GM12878 (cell line): ENCODE data around the gene ROCK2. TPM values are rescaled to one million over a fixed set of nuclear protein-coding genes. Genes with fewer than 3 reads are reported as not detected.

Source experiments
- ATAC-seq: fragments of 200-7000 bp; cut with Tn5 transposase; 3 replicates; pipeline ENCODE4 v1.9.1; 2020; ENCODE audit warnings: mild to moderate bottlenecking, moderate library complexity
- BruUV-seq: library from RNA; stranded (reverse); fragments of 400-500 nt; replicated peaks from 2 replicates; lab custom pipeline; 2021; lab: Mats Ljungman, UMichigan
- CTCF ChIA-PET: fragments of 300-600 bp; sonication (Branson Sonifier 250); formaldehyde crosslinking; extraction: SDS; loops from one replicate; lab custom pipeline; 2021; ENCODE audit warnings: inconsistent platforms; lab: Yijun Ruan, JAX
- POLR2A ChIA-PET: fragments of 350-600 bp; formaldehyde crosslinking; extraction: SDS; loops from one replicate; lab custom pipeline; 2021; ENCODE audit warnings: inconsistent platforms; lab: Charles Lee
- RAD21 ChIA-PET: fragments of 300-600 bp; sonication (Branson Sonifier 250); formaldehyde crosslinking; loops from one replicate; lab custom pipeline; 2023; ENCODE audit warnings: antibody characterized with exemption; ENCODE audit not compliant: unreplicated experiment; lab: Charles Lee
- SMC1A ChIA-PET: fragments of 300-600 bp; sonication (Branson Sonifier 250); formaldehyde crosslinking; loops from one replicate; lab custom pipeline; 2023; ENCODE audit not compliant: unreplicated experiment, uncharacterized antibody; lab: Charles Lee
- DNase-seq: peaks from one replicate; pipeline ENCODE4 v3.0.0-alpha.2; 2011; ENCODE audit warnings: low read depth, low spot score
- FAIRE-seq: peaks from 3 replicates; lab custom pipeline; 2011; peaks lifted over from hg19 to GRCh38; lab: Jason Lieb, UNC
- H2AFZ ChIP-seq: 2 replicates; pipeline ENCODE4 v1.6.0; 2011; ENCODE audit warnings: low read depth, low read length, control low read depth; ENCODE audit not compliant: control insufficient read depth
- H3K27ac ChIP-seq: 2 replicates; pipeline ENCODE4 v1.5.1; 2011; ENCODE audit warnings: control low read depth; ENCODE audit not compliant: control insufficient read depth, insufficient read depth
- H3K27me3 ChIP-seq, 2 experiments: replicated peaks in 1 of 2; 2 replicates each; pipeline versions ENCODE4 v1.6.0 to v1.6.1; 2011; ENCODE audit warnings: low read length in 1 of 2; ENCODE audit not compliant: control insufficient read depth in 2 of 2, insufficient read depth in 2 of 2
- H3K36me3 ChIP-seq, 2 experiments: 2 replicates each; pipeline ENCODE4 v1.5.1; 2011; ENCODE audit warnings: low read length in 1 of 2; ENCODE audit not compliant: control insufficient read depth in 2 of 2, insufficient read depth in 2 of 2
- H3K4me1 ChIP-seq: 2 replicates; pipeline ENCODE4 v1.6.1; 2011; ENCODE audit warnings: mild to moderate bottlenecking, low read length, moderate library complexity, mixed read lengths; ENCODE audit not compliant: control insufficient read depth, insufficient read depth
- H3K4me2 ChIP-seq: 2 replicates; pipeline ENCODE4 v1.6.0; 2011; ENCODE audit warnings: control low read depth; ENCODE audit not compliant: control insufficient read depth, insufficient read depth
- H3K4me3 ChIP-seq: fragments of 200-600 bp; sonication (generic); 2 replicates; pipeline ENCODE4 v1.5.1; 2016
- H3K79me2 ChIP-seq: 2 replicates; pipeline ENCODE4 v1.6.0; 2011; ENCODE audit warnings: low read length; ENCODE audit not compliant: control insufficient read depth, insufficient read depth
- H3K9ac ChIP-seq: 2 replicates; pipeline ENCODE4 v1.8.0; 2011; ENCODE audit warnings: low read length, control low read depth, mixed read lengths; ENCODE audit not compliant: control insufficient read depth, insufficient read depth
- H3K9me3 ChIP-seq: replicated peaks from 3 replicates; pipeline ENCODE4 v1.5.1; 2011; ENCODE audit warnings: mild to moderate bottlenecking, low read length; ENCODE audit not compliant: control insufficient read depth, insufficient read depth
- H4K20me1 ChIP-seq: 2 replicates; pipeline ENCODE4 v1.6.0; 2011; ENCODE audit not compliant: control insufficient read depth, insufficient read depth
- CBX5 ChIP-seq: sonication (generic); IDR thresholded peaks from 2 replicates; pipeline ENCODE4 v1.6.1; 2016; ENCODE audit warnings: low read depth, moderate library complexity, mild to moderate bottlenecking, inconsistent platforms
- NFIC ChIP-seq: IDR thresholded peaks from 2 replicates; pipeline ENCODE4 v1.6.1; 2012; ENCODE audit warnings: low read depth, mild to moderate bottlenecking, inconsistent platforms, low read length, moderate library complexity
- NR2C1 ChIP-seq: fragments of 450-650 bp; IDR thresholded peaks from 2 replicates; pipeline ENCODE4 v1.6.1; 2017; ENCODE audit warnings: antibody characterized with exemption, mild to moderate bottlenecking, moderate library complexity
- SUZ12 ChIP-seq: fragments of 200-600 bp; sonication (generic); IDR thresholded peaks from one replicate; pipeline ENCODE4 v1.6.1; 2018; ENCODE audit warnings: antibody characterized with exemption, mild to moderate bottlenecking; ENCODE audit not compliant: unreplicated experiment
- ZBED1 ChIP-seq: IDR thresholded peaks from 2 replicates; pipeline ENCODE4 v1.6.1; 2016; ENCODE audit warnings: borderline replicate concordance
- ZZZ3 ChIP-seq: IDR thresholded peaks from 2 replicates; pipeline ENCODE4 v1.6.1; 2011; ENCODE audit warnings: low read depth; ENCODE audit not compliant: control insufficient read depth, insufficient read length
- WGBS: methylation state at CpG from one replicate; pipeline ENCODE4 v1.1.6; 2016; ENCODE audit warnings: low lambda C conversion rate; ENCODE audit not compliant: insufficient replicate concordance, insufficient coverage; ENCODE audit errors: missing lambda C conversion rate; 5-methylcytosine and 5-hydroxymethylcytosine counted together
- in situ Hi-C: fragments of 300-500 bp; cut with MboI; formaldehyde crosslinking; loops from 9 replicates; pipeline ENCODE4 v1.14.3; 2018; ENCODE audit warnings: mixed read lengths
- intact Hi-C: fragments of 100-400 bp; cut with micrococcal nuclease; formaldehyde crosslinking; loops from one replicate; pipeline ENCODE4 v1.14.2; 2022; ENCODE audit not compliant: unreplicated experiment
- polyA plus RNA-seq, 11 experiments: library from polyadenylated mRNA; depleted of rRNA in 4 of 11; unstranded in 6 of 11; stranded (reverse) in 5 of 11; fragments of >200 nt; fragmentation: Nextera tagmentation in 4 of 11; fragmentation: Illumina TruSeq in 1 of 11; extraction: Ambion mirVana in 4 of 11; extraction: Trizol in 1 of 11; gene quantifications; 1 replicate in 1 of 11; 2 replicates in 10 of 11; pipeline versions ENCODE4 v1.2.1 to v1.2.3, GENCODE V29; 2011 to 2016; ENCODE audit warnings: inconsistent platforms in 2 of 11, missing spikeins in 2 of 11, low read depth in 1 of 11
- total RNA-seq, 4 experiments: library from RNA; depleted of rRNA in 3 of 4; stranded (reverse); fragments of >200 nt in 3 of 4; fragmentation: Illumina TruSeq in 1 of 4; extraction: Trizol in 1 of 4; gene quantifications; 2 replicates each; pipeline versions ENCODE4 v1.2.1 to v1.2.3, GENCODE V29; 2013 to 2021
- TF ChIP-seq, protein P1 (sequence below): fragments of 150-350 bp; IDR thresholded peaks from 2 replicates; pipeline ENCODE4 v1.6.1; 2014; ENCODE audit warnings: mild to moderate bottlenecking, low read depth, low read length

ROCK2 gene
- total and polyA plus RNA-seq, 10 of the 15 experiments (the other 5 are each of a cell fraction or from before 2014, with no cell fraction given) = 4.6 to 22.1 (median 8.3) TPM

- FAIRE-seq = no peak
- BruUV-seq = no TSS peak
- H2AFZ ChIP-seq = no peak overlapping the region
- no peaks in the 10 kb centered on the region for H3K4me1 ChIP-seq
- 53% methylated on average over 5 of the region's 5 CpGs for WGBS
- ChIA-PET RAD21 (interaction anchor here (0.6 kb wide), 1 partner anchor 325 kb away, joined by 4 read pairs; no protein-coding TSS in a partner anchor), CTCF (interaction anchor here (0.6 to 1.4 kb wide), 3 partner anchors 9 to 384 kb away, joined by 3 read pairs; no protein-coding TSS in a partner anchor), POLR2A (interaction anchor here (0.6 kb wide), 1 partner anchor 1752 kb away, joined by 3 read pairs; no protein-coding TSS in a partner anchor), SMC1A (interaction anchor here (1.1 to 1.2 kb wide), 2 partner anchors 9 to 18 kb away, joined by 3 to 4 read pairs; no protein-coding TSS in a partner anchor)
- no peaks in the 10 kb centered on the region for H3K27me3 ChIP-seq
- H3K79me2 ChIP-seq = no peaks in the 10 kb centered on the region
- no peak overlapping the region for H3K27ac ChIP-seq
- intact Hi-C loops (no loop called here), in situ Hi-C loops (no loop called here)
- H3K4me2 ChIP-seq = no peak overlapping the region
- DNase-seq = no peak
- H3K9ac ChIP-seq = no peak overlapping the region
- no peaks in the 10 kb centered on the region for H3K9me3 ChIP-seq
- peaks cover 0 to 13% of the 10 kb centered on the region in 2 experiments for H3K36me3 ChIP-seq
- no peak for TF ChIP-seq NFIC
- TF ChIP-seq ZZZ3 = no peak
- no peak for TF ChIP-seq CBX5
- TF ChIP-seq SUZ12 = no peak
- TF ChIP-seq, protein P1, sequence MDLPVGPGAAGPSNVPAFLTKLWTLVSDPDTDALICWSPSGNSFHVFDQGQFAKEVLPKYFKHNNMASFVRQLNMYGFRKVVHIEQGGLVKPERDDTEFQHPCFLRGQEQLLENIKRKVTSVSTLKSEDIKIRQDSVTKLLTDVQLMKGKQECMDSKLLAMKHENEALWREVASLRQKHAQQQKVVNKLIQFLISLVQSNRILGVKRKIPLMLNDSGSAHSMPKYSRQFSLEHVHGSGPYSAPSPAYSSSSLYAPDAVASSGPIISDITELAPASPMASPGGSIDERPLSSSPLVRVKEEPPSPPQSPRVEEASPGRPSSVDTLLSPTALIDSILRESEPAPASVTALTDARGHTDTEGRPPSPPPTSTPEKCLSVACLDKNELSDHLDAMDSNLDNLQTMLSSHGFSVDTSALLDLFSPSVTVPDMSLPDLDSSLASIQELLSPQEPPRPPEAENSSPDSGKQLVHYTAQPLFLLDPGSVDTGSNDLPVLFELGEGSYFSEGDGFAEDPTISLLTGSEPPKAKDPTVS = no peak
- no peak for TF ChIP-seq ZBED1
- no peak for TF ChIP-seq NR2C1
- H3K4me3 ChIP-seq = no peak overlapping the region
- no peaks in the 10 kb centered on the region for H4K20me1 ChIP-seq
- no peak for ATAC-seq
Measured at GRCh38 chr2:11201969-11202368, 142.5 kb downstream of the ROCK2 start.
